ENCODE results near the gene CXCR6. TPM values are rescaled to one million over a fixed set of nuclear protein-coding genes. Genes with fewer than 3 reads are reported as not detected.

CXCR6 gene
- total RNA-seq, 1 experiment from 2014 or later: not detected

- no peak for TF ChIP-seq ZSCAN18 (CRISPR knock-in tag; IDR thresholded peaks at IDR 0.05)
- no peak for TF ChIP-seq NFYB (CRISPR knock-in tag; conservative IDR thresholded peaks at IDR 0.05; ENCODE audit: low read depth)
- no peak for TF ChIP-seq FOXJ3 (CRISPR knock-in tag; IDR thresholded peaks at IDR 0.05; ENCODE audit: borderline replicate concordance)
- no peak for TF ChIP-seq ETV6 (CRISPR knock-in tag; IDR thresholded peaks at IDR 0.05)
- TF ChIP-seq STAT6 (CRISPR knock-in tag; conservative IDR thresholded peaks at IDR 0.05; ENCODE audit: low read depth): no peak
- no peak for TF ChIP-seq ARID4B (CRISPR knock-in tag; IDR thresholded peaks at IDR 0.05; ENCODE audit: borderline replicate concordance)
- no peak for TF ChIP-seq JAZF1 (CRISPR knock-in tag; IDR thresholded peaks at IDR 0.05)
- no peak for TF ChIP-seq E2F4 (CRISPR knock-in tag; IDR thresholded peaks at IDR 0.05; ENCODE audit: borderline replicate concordance, low read depth)
- no peak for TF ChIP-seq FOXP4 (CRISPR knock-in tag; IDR thresholded peaks at IDR 0.05)
- no peak for TF ChIP-seq ZNF416 (CRISPR knock-in tag; IDR thresholded peaks at IDR 0.05)
These were observed 43.2 kb downstream of the CXCR6 start (continued) for GRCh38 chr3:45986303-45986982.

- Mint-ChIP-seq H3K27ac (peak overlapping the region; percentile 80), H3K27me3 (ENCODE audit: low read depth) (no peaks in the 10 kb centered on the region), H3K4me3 (no peak overlapping the region), H3K36me3 (peaks cover 24% of the 10 kb centered on the region), H3K4me1 (peaks cover 31% of the 10 kb centered on the region), H3K9me3 (no peaks in the 10 kb centered on the region)
- no peak for ATAC-seq
- CTCF ChIA-PET: interaction anchor here (0.6 to 1.8 kb wide), 4 partner anchors 49 to 220 kb away, joined by 3 to 4 read pairs (median 4); no protein-coding TSS in a partner anchor
- POLR2A ChIA-PET: no interaction called here
- no peak for DNase-seq (ENCODE audit: low spot score)
- TF ChIP-seq USF2 (CRISPR knock-in tag; IDR thresholded peaks at IDR 0.05) (no peak), ERG (CRISPR knock-in tag; IDR thresholded peaks at IDR 0.05) (no peak), AR (CRISPR knock-in tag; IDR thresholded peaks at IDR 0.05) (no peak), ZNF263 (CRISPR knock-in tag; IDR thresholded peaks at IDR 0.05; ENCODE audit: low read depth) (no peak)
These were observed 44.4 kb downstream of the CXCR6 start for GRCh38 chr3:45987368-45988291.

All from WTC11 (cell line).